Measurements from ENCODE around the gene AGL. TPM values are rescaled to one million over a fixed set of nuclear protein-coding genes. Genes with fewer than 3 reads are reported as not detected.

Gene AGL
- total and polyA plus RNA-seq, 2 experiments from 2014 or later = 13.4 to 22.9 TPM

DNA sequence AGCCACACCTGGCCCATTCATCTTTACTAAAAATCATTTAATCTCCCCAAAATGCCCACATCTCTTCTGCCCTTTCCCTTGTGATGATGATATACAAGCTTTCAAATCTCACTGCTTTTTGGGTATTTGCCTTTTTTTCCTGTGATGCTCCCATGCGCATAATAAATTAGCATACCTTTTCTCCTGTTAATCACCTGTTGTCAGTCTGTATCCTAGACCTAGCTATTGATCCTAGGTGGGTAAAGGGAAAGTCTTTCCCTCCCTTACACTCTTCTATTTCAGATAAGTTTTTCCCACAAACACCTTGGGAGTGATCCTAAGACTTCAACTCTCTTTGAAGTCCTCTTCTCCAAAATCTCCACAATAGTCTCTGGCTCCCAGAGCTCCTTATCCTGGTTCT is 107.7 kb downstream of the AGL start:
- DNase-seq (ENCODE audit: low spot score) = peak; percentile 42
- Mint-ChIP-seq H3K9me3 (peaks cover 7% of the 10 kb centered on the region; the same call in 2 of the 3 replicates), H3K4me1 (peaks cover 6% of the 10 kb centered on the region; the same call in 2 of the 3 replicates), H3K4me3 (no peak overlapping the region), H3K27ac (peak overlapping the region; percentile 24; the same call in 1 of the 2 replicates), H3K36me3 (ENCODE audit: low read depth) (peaks cover 4% of the 10 kb centered on the region; the same call in 1 of the 3 replicates), H3K27me3 (ENCODE audit: insufficient read depth, low read depth, poor library complexity) (no peaks in the 10 kb centered on the region)
- peak overlapping the region; percentile 35 for H3K27ac ChIP-seq (ENCODE audit: low read depth)
- H3K4me1 ChIP-seq (ENCODE audit: insufficient read depth) = peaks cover 6% of the 10 kb centered on the region; the same call in 1 of the 2 replicates
- H3F3A ChIP-seq (replicated peaks; ENCODE audit: low read depth) = no peaks in the 10 kb centered on the region
- H3K36me3 ChIP-seq (ENCODE audit: insufficient read depth) = no peaks in the 10 kb centered on the region
- no peaks in the 10 kb centered on the region for H3K9me2 ChIP-seq (ENCODE audit: insufficient read depth)
- H3K4me2 ChIP-seq = 0 out of 2 replicates have a peak overlapping the region, but pooled peaks have one; percentile 11
- no peak overlapping the region for H2AFZ ChIP-seq
- ATAC-seq = peak; percentile 83
- no peaks in the 10 kb centered on the region for H3K27me3 ChIP-seq (ENCODE audit: insufficient read depth)
- no peak overlapping the region for H3K4me3 ChIP-seq
- no peaks in the 10 kb centered on the region for H3K79me2 ChIP-seq (replicated peaks; ENCODE audit: insufficient read depth)
- TF ChIP-seq ZNF114 (CRISPR knock-in tag; IDR thresholded peaks at IDR 0.05) (no peak), EZH2 (IDR thresholded peaks at IDR 0.05; ENCODE audit: low read depth, unreplicated experiment) (no peak), NANOG (IDR thresholded peaks at IDR 0.05; ENCODE audit: borderline replicate concordance) (no peak), ZNF331 (CRISPR knock-in tag; IDR thresholded peaks at IDR 0.05; ENCODE audit: low read depth) (no peak), CREB1 (CRISPR knock-in tag; IDR thresholded peaks at IDR 0.05; ENCODE audit: low read depth) (no peak), JUNB (IDR thresholded peaks at IDR 0.05; ENCODE audit: unreplicated experiment) (no peak), STAT1 (IDR thresholded peaks at IDR 0.05; ENCODE audit: unreplicated experiment) (no peak), EZH2phosphoT487 (IDR thresholded peaks at IDR 0.05; ENCODE audit: unreplicated experiment) (no peak), POLR2AphosphoS5 (IDR thresholded peaks at IDR 0.05; ENCODE audit: low read depth) (no peak)
- TF ChIP-seq, protein P1, sequence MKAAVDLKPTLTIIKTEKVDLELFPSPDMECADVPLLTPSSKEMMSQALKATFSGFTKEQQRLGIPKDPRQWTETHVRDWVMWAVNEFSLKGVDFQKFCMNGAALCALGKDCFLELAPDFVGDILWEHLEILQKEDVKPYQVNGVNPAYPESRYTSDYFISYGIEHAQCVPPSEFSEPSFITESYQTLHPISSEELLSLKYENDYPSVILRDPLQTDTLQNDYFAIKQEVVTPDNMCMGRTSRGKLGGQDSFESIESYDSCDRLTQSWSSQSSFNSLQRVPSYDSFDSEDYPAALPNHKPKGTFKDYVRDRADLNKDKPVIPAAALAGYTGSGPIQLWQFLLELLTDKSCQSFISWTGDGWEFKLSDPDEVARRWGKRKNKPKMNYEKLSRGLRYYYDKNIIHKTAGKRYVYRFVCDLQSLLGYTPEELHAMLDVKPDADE (IDR thresholded peaks at IDR 0.05) = no peak
- TF ChIP-seq, protein P2, sequence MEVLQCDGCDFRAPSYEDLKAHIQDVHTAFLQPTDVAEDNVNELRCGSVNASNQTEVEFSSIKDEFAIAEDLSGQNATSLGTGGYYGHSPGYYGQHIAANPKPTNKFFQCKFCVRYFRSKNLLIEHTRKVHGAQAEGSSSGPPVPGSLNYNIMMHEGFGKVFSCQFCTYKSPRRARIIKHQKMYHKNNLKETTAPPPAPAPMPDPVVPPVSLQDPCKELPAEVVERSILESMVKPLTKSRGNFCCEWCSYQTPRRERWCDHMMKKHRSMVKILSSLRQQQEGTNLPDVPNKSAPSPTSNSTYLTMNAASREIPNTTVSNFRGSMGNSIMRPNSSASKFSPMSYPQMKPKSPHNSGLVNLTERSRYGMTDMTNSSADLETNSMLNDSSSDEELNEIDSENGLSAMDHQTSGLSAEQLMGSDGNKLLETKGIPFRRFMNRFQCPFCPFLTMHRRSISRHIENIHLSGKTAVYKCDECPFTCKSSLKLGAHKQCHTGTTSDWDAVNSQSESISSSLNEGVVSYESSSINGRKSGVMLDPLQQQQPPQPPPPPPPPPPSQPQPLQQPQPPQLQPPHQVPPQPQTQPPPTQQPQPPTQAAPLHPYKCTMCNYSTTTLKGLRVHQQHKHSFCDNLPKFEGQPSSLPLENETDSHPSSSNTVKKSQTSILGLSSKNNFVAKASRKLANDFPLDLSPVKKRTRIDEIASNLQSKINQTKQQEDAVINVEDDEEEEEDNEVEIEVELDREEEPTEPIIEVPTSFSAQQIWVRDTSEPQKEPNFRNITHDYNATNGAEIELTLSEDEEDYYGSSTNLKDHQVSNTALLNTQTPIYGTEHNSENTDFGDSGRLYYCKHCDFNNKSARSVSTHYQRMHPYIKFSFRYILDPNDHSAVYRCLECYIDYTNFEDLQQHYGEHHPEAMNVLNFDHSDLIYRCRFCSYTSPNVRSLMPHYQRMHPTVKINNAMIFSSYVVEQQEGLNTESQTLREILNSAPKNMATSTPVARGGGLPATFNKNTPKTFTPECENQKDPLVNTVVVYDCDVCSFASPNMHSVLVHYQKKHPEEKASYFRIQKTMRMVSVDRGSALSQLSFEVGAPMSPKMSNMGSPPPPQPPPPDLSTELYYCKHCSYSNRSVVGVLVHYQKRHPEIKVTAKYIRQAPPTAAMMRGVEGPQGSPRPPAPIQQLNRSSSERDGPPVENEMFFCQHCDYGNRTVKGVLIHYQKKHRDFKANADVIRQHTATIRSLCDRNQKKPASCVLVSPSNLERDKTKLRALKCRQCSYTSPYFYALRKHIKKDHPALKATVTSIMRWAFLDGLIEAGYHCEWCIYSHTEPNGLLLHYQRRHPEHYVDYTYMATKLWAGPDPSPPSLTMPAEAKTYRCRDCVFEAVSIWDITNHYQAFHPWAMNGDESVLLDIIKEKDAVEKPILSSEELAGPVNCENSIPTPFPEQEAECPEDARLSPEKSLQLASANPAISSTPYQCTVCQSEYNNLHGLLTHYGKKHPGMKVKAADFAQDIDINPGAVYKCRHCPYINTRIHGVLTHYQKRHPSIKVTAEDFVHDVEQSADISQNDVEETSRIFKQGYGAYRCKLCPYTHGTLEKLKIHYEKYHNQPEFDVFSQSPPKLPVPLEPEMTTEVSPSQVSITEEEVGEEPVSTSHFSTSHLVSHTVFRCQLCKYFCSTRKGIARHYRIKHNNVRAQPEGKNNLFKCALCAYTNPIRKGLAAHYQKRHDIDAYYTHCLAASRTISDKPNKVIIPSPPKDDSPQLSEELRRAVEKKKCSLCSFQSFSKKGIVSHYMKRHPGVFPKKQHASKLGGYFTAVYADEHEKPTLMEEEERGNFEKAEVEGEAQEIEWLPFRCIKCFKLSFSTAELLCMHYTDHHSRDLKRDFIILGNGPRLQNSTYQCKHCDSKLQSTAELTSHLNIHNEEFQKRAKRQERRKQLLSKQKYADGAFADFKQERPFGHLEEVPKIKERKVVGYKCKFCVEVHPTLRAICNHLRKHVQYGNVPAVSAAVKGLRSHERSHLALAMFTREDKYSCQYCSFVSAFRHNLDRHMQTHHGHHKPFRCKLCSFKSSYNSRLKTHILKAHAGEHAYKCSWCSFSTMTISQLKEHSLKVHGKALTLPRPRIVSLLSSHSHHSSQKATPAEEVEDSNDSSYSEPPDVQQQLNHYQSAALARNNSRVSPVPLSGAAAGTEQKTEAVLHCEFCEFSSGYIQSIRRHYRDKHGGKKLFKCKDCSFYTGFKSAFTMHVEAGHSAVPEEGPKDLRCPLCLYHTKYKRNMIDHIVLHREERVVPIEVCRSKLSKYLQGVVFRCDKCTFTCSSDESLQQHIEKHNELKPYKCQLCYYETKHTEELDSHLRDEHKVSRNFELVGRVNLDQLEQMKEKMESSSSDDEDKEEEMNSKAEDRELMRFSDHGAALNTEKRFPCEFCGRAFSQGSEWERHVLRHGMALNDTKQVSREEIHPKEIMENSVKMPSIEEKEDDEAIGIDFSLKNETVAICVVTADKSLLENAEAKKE (CRISPR knock-in tag; IDR thresholded peaks at IDR 0.05) = no peak
- TF ChIP-seq, protein P3, sequence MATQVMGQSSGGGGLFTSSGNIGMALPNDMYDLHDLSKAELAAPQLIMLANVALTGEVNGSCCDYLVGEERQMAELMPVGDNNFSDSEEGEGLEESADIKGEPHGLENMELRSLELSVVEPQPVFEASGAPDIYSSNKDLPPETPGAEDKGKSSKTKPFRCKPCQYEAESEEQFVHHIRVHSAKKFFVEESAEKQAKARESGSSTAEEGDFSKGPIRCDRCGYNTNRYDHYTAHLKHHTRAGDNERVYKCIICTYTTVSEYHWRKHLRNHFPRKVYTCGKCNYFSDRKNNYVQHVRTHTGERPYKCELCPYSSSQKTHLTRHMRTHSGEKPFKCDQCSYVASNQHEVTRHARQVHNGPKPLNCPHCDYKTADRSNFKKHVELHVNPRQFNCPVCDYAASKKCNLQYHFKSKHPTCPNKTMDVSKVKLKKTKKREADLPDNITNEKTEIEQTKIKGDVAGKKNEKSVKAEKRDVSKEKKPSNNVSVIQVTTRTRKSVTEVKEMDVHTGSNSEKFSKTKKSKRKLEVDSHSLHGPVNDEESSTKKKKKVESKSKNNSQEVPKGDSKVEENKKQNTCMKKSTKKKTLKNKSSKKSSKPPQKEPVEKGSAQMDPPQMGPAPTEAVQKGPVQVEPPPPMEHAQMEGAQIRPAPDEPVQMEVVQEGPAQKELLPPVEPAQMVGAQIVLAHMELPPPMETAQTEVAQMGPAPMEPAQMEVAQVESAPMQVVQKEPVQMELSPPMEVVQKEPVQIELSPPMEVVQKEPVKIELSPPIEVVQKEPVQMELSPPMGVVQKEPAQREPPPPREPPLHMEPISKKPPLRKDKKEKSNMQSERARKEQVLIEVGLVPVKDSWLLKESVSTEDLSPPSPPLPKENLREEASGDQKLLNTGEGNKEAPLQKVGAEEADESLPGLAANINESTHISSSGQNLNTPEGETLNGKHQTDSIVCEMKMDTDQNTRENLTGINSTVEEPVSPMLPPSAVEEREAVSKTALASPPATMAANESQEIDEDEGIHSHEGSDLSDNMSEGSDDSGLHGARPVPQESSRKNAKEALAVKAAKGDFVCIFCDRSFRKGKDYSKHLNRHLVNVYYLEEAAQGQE (IDR thresholded peaks at IDR 0.05; ENCODE audit: unreplicated experiment) = no peak
- TF ChIP-seq, protein P4, sequence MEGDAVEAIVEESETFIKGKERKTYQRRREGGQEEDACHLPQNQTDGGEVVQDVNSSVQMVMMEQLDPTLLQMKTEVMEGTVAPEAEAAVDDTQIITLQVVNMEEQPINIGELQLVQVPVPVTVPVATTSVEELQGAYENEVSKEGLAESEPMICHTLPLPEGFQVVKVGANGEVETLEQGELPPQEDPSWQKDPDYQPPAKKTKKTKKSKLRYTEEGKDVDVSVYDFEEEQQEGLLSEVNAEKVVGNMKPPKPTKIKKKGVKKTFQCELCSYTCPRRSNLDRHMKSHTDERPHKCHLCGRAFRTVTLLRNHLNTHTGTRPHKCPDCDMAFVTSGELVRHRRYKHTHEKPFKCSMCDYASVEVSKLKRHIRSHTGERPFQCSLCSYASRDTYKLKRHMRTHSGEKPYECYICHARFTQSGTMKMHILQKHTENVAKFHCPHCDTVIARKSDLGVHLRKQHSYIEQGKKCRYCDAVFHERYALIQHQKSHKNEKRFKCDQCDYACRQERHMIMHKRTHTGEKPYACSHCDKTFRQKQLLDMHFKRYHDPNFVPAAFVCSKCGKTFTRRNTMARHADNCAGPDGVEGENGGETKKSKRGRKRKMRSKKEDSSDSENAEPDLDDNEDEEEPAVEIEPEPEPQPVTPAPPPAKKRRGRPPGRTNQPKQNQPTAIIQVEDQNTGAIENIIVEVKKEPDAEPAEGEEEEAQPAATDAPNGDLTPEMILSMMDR (conservative IDR thresholded peaks at IDR 0.05; ENCODE audit: low read depth in 2 of 2) = no peak
- H4K20me1 ChIP-seq (replicated peaks; ENCODE audit: insufficient read depth) = no peaks in the 10 kb centered on the region

Data from GM23338 (cell line).